AG08396 (cell line): Measurements from ENCODE around the gene PTPN18.
A peak's percentile ranks its signal among the peaks of the same experiment; 100 is the strongest.

Experiments
- DNase-seq: peaks from one replicate; pipeline ENCODE4 v3.0.0; 2012; ENCODE audit warnings: low spot score, mixed read lengths

PTPN18 gene

GRCh38 chr2:130341562-130342019, 14.3 kb upstream of the PTPN18 start:
- DNase-seq = no peak

GRCh38 chr2:130342020-130342532, 13.8 kb upstream of the PTPN18 start:
- DNase-seq = peak; percentile 92

GRCh38 chr2:130342533-130343275, 13.2 kb upstream of the PTPN18 start, which contains the start of gene IMP4:
IMP4 (plus strand) TSS chr2:130342897; CDS start chr2:130342933, 36 bp downstream.
- peak; percentile 93 for DNase-seq

- DNase-seq = no peak
These were observed 11.3 kb upstream of the PTPN18 start for GRCh38 chr2:130344578-130344977.

GRCh38 chr2:130345091-130345490, 10.8 kb upstream of the PTPN18 start:
- DNase-seq = no peak

- no peak for DNase-seq
These were observed 10.2 kb upstream of the PTPN18 start for GRCh38 chr2:130345611-130346010.

GRCh38 chr2:130346041-130346740, 9.7 kb upstream of the PTPN18 start:
- DNase-seq = no peak

- DNase-seq = no peak
These were observed 9.2 kb upstream of the PTPN18 start for GRCh38 chr2:130346741-130347066.

GRCh38 chr2:130347220-130347925, 8.5 kb upstream of the PTPN18 start:
- DNase-seq = no peak

- DNase-seq = no peak
These were observed 6.7 kb upstream of the PTPN18 start for GRCh38 chr2:130349174-130349573.

GRCh38 chr2:130351711-130352110, 4.1 kb upstream of the PTPN18 start:
- no peak for DNase-seq

GRCh38 chr2:130352237-130352636, 3.6 kb upstream of the PTPN18 start:
- DNase-seq = no peak

GRCh38 chr2:130353291-130354138, 2.3 kb upstream of the PTPN18 start:
- no peak for DNase-seq

GRCh38 chr2:130354139-130354428, 1.8 kb upstream of the PTPN18 start:
- no peak for DNase-seq

GRCh38 chr2:130355172-130355577, 681 bp upstream of the PTPN18 start:
- DNase-seq = no peak

- no peak for DNase-seq
These were observed 2.0 kb downstream of the PTPN18 start for GRCh38 chr2:130357864-130358263.

GRCh38 chr2:130358420-130359350, 2.8 kb downstream of the PTPN18 start:
- no peak for DNase-seq

GRCh38 chr2:130359466-130359865, 3.6 kb downstream of the PTPN18 start:
- DNase-seq = no peak

GRCh38 chr2:130363479-130363878, 7.6 kb downstream of the PTPN18 start:
- no peak for DNase-seq

- no peak for DNase-seq
These were observed 9.2 kb downstream of the PTPN18 start for GRCh38 chr2:130365075-130365474.

GRCh38 chr2:130365963-130366362, 10.1 kb downstream of the PTPN18 start:
- no peak for DNase-seq
